Measurements from ENCODE around the gene NDUFA6. TPM values are rescaled to one million over a fixed set of nuclear protein-coding genes. Genes with fewer than 3 reads are reported as not detected.

The NDUFA6 gene
- total and polyA plus RNA-seq, 10 donors, result 31.1 to 73.8 (median 38.7) TPM

DNA sequence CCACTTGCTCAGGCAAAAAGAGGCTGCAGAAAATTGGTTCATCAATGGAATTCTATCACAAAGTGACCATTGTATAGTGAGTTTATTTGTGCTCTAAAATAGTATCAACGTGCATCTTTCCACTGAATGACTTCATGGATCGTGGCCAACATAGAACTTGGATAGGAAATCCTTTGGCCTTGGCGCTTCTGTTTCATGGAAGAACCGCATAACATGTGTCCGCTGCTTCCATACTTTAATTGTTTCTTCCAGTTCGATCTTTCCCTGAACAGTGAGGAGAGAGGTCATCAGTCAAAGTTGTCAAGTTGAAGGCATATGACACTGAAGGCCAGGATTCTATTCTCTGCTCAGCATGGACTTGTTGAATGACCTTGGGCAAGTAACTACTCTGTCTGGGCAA, 4.5 kb downstream of the NDUFA6 start:
- intact Hi-C loops (cut with DNase I; ENCODE audit: low total_unique reads), result no loop called here
- TF ChIP-seq POLR2AphosphoS5 (IDR thresholded peaks at IDR 0.05) (peak in 1 of 3 donors; percentile 21), POLR2A (IDR thresholded peaks at IDR 0.05) (no peak)
- TF ChIP-seq, protein P1, sequence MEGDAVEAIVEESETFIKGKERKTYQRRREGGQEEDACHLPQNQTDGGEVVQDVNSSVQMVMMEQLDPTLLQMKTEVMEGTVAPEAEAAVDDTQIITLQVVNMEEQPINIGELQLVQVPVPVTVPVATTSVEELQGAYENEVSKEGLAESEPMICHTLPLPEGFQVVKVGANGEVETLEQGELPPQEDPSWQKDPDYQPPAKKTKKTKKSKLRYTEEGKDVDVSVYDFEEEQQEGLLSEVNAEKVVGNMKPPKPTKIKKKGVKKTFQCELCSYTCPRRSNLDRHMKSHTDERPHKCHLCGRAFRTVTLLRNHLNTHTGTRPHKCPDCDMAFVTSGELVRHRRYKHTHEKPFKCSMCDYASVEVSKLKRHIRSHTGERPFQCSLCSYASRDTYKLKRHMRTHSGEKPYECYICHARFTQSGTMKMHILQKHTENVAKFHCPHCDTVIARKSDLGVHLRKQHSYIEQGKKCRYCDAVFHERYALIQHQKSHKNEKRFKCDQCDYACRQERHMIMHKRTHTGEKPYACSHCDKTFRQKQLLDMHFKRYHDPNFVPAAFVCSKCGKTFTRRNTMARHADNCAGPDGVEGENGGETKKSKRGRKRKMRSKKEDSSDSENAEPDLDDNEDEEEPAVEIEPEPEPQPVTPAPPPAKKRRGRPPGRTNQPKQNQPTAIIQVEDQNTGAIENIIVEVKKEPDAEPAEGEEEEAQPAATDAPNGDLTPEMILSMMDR (IDR thresholded peaks at IDR 0.05 in 8 of 11, conservative IDR thresholded peaks at IDR 0.05 in 3 of 11), result no peak
- H3K36me3 ChIP-seq, result peaks cover 0 to 64% (median 44%) of the 10 kb centered on the region in 6 donors
- H3K4me1 ChIP-seq, result peaks cover 15 to 90% (median 61%) of the 10 kb centered on the region in 6 donors
- H3K9me3 ChIP-seq, result no peaks in the 10 kb centered on the region
- no peak overlapping the region for H3K4me3 ChIP-seq
- H3K27me3 ChIP-seq (replicated peaks in 1 of 7), result no peaks in the 10 kb centered on the region
- WGBS, 5 donors, result 62 to 80% (median 70%) methylated on average over 6 of the region's 6 CpGs
- peak overlapping the region in 5 of 8 donors; percentile 10 to 58 (median 52) for H3K27ac ChIP-seq
- DNase-seq, result no peak

DNA sequence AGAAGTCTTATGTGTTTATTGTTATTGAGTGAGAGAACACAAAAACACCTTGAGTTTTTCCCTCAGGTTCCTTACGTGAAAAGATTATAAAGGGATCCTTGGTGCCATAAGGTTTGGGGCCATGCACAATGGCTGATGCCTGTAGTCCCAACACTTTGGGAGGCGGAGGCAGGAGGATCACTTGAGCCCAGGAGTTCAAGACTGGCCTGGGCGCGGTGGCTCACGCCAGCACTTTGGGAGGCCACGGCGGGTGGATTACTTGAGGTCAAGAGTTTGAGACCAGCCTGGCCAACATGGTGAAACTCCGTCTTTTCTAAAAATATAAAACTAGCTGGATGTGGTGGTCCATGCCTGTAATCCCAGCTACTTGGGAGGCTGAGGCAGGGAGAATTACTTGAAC, 5.7 kb downstream of the NDUFA6 start:
- H3K4me3 ChIP-seq, result no peak overlapping the region
- 92 to 96% (median 92%) methylated on average over 8 of the region's 8 CpGs for WGBS, 5 donors
- TF ChIP-seq, protein P1 (IDR thresholded peaks at IDR 0.05 in 8 of 11, conservative IDR thresholded peaks at IDR 0.05 in 3 of 11), result no peak
- TF ChIP-seq POLR2AphosphoS5 (IDR thresholded peaks at IDR 0.05), result peak in 2 of 3 donors; percentile 28 to 44
- peaks cover 21 to 96% (median 65%) of the 10 kb centered on the region in 6 donors for H3K4me1 ChIP-seq
- H3K27ac ChIP-seq, result peak overlapping the region in 4 of 8 donors; percentile 14 to 58 (median 48)
- peaks cover 0 to 64% (median 44%) of the 10 kb centered on the region in 6 donors for H3K36me3 ChIP-seq
- intact Hi-C loops (cut with DNase I; ENCODE audit: low total_unique reads), result no loop called here
- H3K9me3 ChIP-seq, result no peaks in the 10 kb centered on the region
- no peaks in the 10 kb centered on the region for H3K27me3 ChIP-seq (replicated peaks in 1 of 7)
- DNase-seq, result no peak

DNA sequence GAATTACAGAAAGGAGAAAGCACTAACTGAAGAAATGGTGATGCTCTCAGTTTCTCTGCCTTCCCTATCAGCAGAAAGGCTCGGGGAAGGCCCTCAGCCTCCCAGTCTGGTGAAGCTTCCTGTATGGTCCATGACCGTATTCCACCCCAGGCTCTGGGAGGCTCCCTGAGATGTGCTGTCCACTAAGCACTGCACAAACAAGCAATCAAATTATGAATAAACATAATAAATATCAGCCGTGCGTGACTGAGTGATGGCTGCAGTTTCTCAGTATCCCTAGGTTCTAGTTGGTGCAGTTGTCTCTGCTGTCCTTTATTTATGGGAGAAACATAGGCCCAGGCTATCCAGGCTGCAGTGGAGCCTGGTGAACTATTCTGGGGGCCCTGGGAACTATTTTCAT, 7.5 kb downstream of the NDUFA6 start:
- H3K4me3 ChIP-seq, result no peak overlapping the region
- no peak overlapping the region for H3K27ac ChIP-seq
- no peak for DNase-seq
- intact Hi-C loops (cut with DNase I; ENCODE audit: low total_unique reads), result no loop called here
- no peaks in the 10 kb centered on the region for H3K9me3 ChIP-seq
- TF ChIP-seq POLR2A (IDR thresholded peaks at IDR 0.05) (no peak), POLR2AphosphoS5 (IDR thresholded peaks at IDR 0.05) (no peak)
- TF ChIP-seq, protein P1 (IDR thresholded peaks at IDR 0.05 in 8 of 11, conservative IDR thresholded peaks at IDR 0.05 in 3 of 11), result no peak
- no peaks in the 10 kb centered on the region for H3K27me3 ChIP-seq (replicated peaks in 1 of 7)
- peaks cover 0 to 65% (median 44%) of the 10 kb centered on the region in 6 donors for H3K36me3 ChIP-seq
- 83 to 97% (median 92%) methylated on average over 4 of the region's 4 CpGs for WGBS, 5 donors
- peaks cover 21 to 90% (median 62%) of the 10 kb centered on the region in 6 donors for H3K4me1 ChIP-seq

DNA sequence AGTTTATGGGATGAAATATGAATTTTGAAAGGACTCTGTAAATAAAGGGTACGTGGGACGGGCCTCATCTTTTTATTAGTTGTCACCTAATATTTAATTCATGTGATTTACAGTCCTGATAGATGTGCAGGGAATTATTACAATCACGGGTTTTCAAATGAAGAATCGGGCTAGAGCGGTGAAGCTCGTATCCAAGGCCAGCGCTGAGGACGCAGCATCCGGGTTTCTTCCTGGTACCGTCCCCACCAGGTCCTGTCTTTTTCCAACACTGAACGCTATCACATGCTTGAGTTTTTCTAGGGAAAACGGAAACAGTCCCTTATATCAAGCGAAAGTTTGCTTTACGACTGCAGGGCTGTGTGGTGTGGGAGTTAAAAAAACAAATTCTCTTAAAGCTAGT, 10.3 kb downstream of the NDUFA6 start:
- no peaks in the 10 kb centered on the region for H3K9me3 ChIP-seq
- peak; percentile 82 for DNase-seq
- no peaks in the 10 kb centered on the region for H3K27me3 ChIP-seq (replicated peaks in 1 of 7)
- peak overlapping the region; percentile 51 to 74 (median 68) for H3K4me3 ChIP-seq
- intact Hi-C loops (cut with DNase I; ENCODE audit: low total_unique reads), result no loop called here
- H3K27ac ChIP-seq, result peak overlapping the region; percentile 97 to 99 (median 98)
- H3K36me3 ChIP-seq, result peaks cover 0 to 62% (median 28%) of the 10 kb centered on the region in 6 donors
- H3K4me1 ChIP-seq, result peaks cover 17 to 81% (median 55%) of the 10 kb centered on the region in 6 donors
- 0 to 7% (median 2%) methylated on average over 14 of the region's 14 CpGs for WGBS, 5 donors
- TF ChIP-seq, protein P1 (IDR thresholded peaks at IDR 0.05 in 8 of 11, conservative IDR thresholded peaks at IDR 0.05 in 3 of 11), result no peak
- peak in 1 of 3 donors; percentile 18 for TF ChIP-seq POLR2AphosphoS5 (IDR thresholded peaks at IDR 0.05)

Data from spleen (tissue), 11 donors.